H9 (cell line): ENCODE data around the gene CDK17. TPM values are rescaled to one million over a fixed set of nuclear protein-coding genes. Genes with fewer than 3 reads are reported as not detected.

Source experiments
- DNase-seq: peaks from one replicate; pipeline ENCODE4 v3.0.0-alpha.2; 2017
- H2AFZ ChIP-seq: one replicate; pipeline ENCODE4 v1.6.1; 2013; ENCODE audit warnings: mild to moderate bottlenecking, low read length, control low read depth, moderate library complexity
- H2AK5ac ChIP-seq: 2 replicates; pipeline ENCODE4 v1.6.1; 2013; ENCODE audit warnings: low read length, control low read depth, mixed read lengths; ENCODE audit not compliant: insufficient read length
- H2BK120ac ChIP-seq: one replicate; pipeline ENCODE4 v1.6.1; 2013; ENCODE audit warnings: low read depth, mild to moderate bottlenecking, low read length, control low read depth, inconsistent platforms; ENCODE audit not compliant: poor library complexity, severe bottlenecking
- H2BK12ac ChIP-seq: 2 replicates; pipeline ENCODE4 v1.6.1; 2013; ENCODE audit warnings: low read length, control low read depth, mixed read lengths, low read depth; ENCODE audit not compliant: insufficient read length
- H2BK15ac ChIP-seq: 2 replicates; pipeline ENCODE4 v1.6.1; 2013; ENCODE audit warnings: low read depth, low read length, control low read depth
- H2BK20ac ChIP-seq: one replicate; pipeline ENCODE4 v1.6.1; 2013; ENCODE audit warnings: low read depth, mild to moderate bottlenecking, low read length, control low read depth, inconsistent platforms; ENCODE audit not compliant: poor library complexity, severe bottlenecking
- H2BK5ac ChIP-seq: 2 replicates; pipeline ENCODE4 v1.6.1; 2013; ENCODE audit warnings: low read length, control low read depth, mixed read lengths; ENCODE audit not compliant: insufficient read length
- H3K14ac ChIP-seq: 2 replicates; pipeline ENCODE4 v1.6.1; 2013; ENCODE audit warnings: low read length, control low read depth; ENCODE audit not compliant: insufficient read depth
- H3K18ac ChIP-seq: 2 replicates; pipeline ENCODE4 v1.6.1; 2013; ENCODE audit warnings: low read depth, mild to moderate bottlenecking, mixed read lengths, low read length, control low read depth; ENCODE audit not compliant: insufficient read length
- H3K23ac ChIP-seq: 2 replicates; pipeline ENCODE4 v1.6.1; 2013; ENCODE audit warnings: low read length, control low read depth, mixed read lengths, low read depth; ENCODE audit not compliant: insufficient read length
- H3K23me2 ChIP-seq: 2 replicates; pipeline ENCODE4 v1.6.1; 2013; ENCODE audit warnings: low read depth, mild to moderate bottlenecking, mixed read lengths, low read length, control low read depth; ENCODE audit not compliant: insufficient read length, poor library complexity, severe bottlenecking
- H3K27ac ChIP-seq: 2 replicates; pipeline ENCODE4 v1.5.1; 2013; ENCODE audit warnings: low read length, control low read depth, mixed read lengths, low read depth; ENCODE audit not compliant: insufficient read length
- H3K27me3 ChIP-seq: 2 replicates; pipeline ENCODE4 v1.6.1; 2013; ENCODE audit warnings: low read length, control low read depth, inconsistent platforms; ENCODE audit not compliant: insufficient read depth
- H3K4ac ChIP-seq: 2 replicates; pipeline ENCODE4 v1.6.1; 2013; ENCODE audit warnings: low read depth, mild to moderate bottlenecking, control low read depth, inconsistent platforms, low read length, moderate library complexity
- H3K4me1 ChIP-seq: 2 replicates; pipeline ENCODE4 v1.6.1; 2013; ENCODE audit warnings: low read length, control low read depth, inconsistent platforms; ENCODE audit not compliant: insufficient read depth
- H3K4me2 ChIP-seq: 2 replicates; pipeline ENCODE4 v1.6.1; 2013; ENCODE audit warnings: low read length, control low read depth, mixed read lengths; ENCODE audit not compliant: insufficient read length, insufficient read depth
- H3K56ac ChIP-seq: 2 replicates; pipeline ENCODE4 v1.6.1; 2013; ENCODE audit warnings: low read depth, mild to moderate bottlenecking, mixed read lengths, low read length, control low read depth; ENCODE audit not compliant: insufficient read length
- H3K79me1 ChIP-seq: 2 replicates; pipeline ENCODE4 v1.6.1; 2013; ENCODE audit warnings: low read depth, mild to moderate bottlenecking, moderate library complexity, low read length, control low read depth, inconsistent platforms; ENCODE audit not compliant: insufficient read depth, poor library complexity, severe bottlenecking
- H3K79me2 ChIP-seq: 2 replicates; pipeline ENCODE4 v1.6.1; 2013; ENCODE audit warnings: low read length, control low read depth, inconsistent platforms; ENCODE audit not compliant: insufficient read depth
- H3K9ac ChIP-seq: 2 replicates; pipeline ENCODE4 v1.6.1; 2013; ENCODE audit warnings: low read length, control low read depth, mixed read lengths; ENCODE audit not compliant: insufficient read length; ENCODE audit errors: extremely low read depth
- H3K9me3 ChIP-seq: one replicate; pipeline ENCODE4 v1.6.1; 2013; ENCODE audit warnings: low read depth, low read length, inconsistent platforms; ENCODE audit not compliant: control insufficient read depth
- H3T11ph ChIP-seq: one replicate; pipeline ENCODE4 v1.6.1; 2013; ENCODE audit warnings: mild to moderate bottlenecking, low read length, control low read depth, inconsistent platforms
- H4K20me1 ChIP-seq: one replicate; pipeline ENCODE4 v1.6.1; 2013; ENCODE audit not compliant: control insufficient read depth, insufficient read length, insufficient read depth
- H4K5ac ChIP-seq: 2 replicates; pipeline ENCODE4 v1.6.1; 2013; ENCODE audit warnings: low read depth, mild to moderate bottlenecking, mixed read lengths, low read length, control low read depth; ENCODE audit not compliant: insufficient read length
- H4K8ac ChIP-seq: replicated peaks from 2 replicates; pipeline ENCODE4 v1.6.1; 2013; ENCODE audit warnings: low read length, control low read depth, mixed read lengths, low read depth; ENCODE audit not compliant: insufficient read length
- H4K91ac ChIP-seq: 2 replicates; pipeline ENCODE4 v1.6.1; 2013; ENCODE audit warnings: low read depth, mild to moderate bottlenecking, moderate library complexity, mixed read lengths, low read length, control low read depth; ENCODE audit not compliant: insufficient read length
- H3K27ac Mint-ChIP-seq, 3 experiments: 2 replicates in 2 of 3; 3 replicates in 1 of 3; pipeline ENCODE4 v1.8.0; 2020 to 2021; ENCODE audit warnings: mixed read lengths in 3 of 3, mild to moderate bottlenecking in 1 of 3, moderate library complexity in 1 of 3
- H3K27me3 Mint-ChIP-seq: 2 replicates; pipeline ENCODE4 v1.8.0; 2021; ENCODE audit warnings: low read depth, mild to moderate bottlenecking, moderate library complexity, mixed read lengths
- H3K36me3 Mint-ChIP-seq, 3 experiments: 2 replicates in 2 of 3; 3 replicates in 1 of 3; pipeline ENCODE4 v1.8.0; 2020 to 2021; ENCODE audit warnings: low read depth in 3 of 3, mixed read lengths in 3 of 3; ENCODE audit not compliant: insufficient read depth in 1 of 3
- H3K4me1 Mint-ChIP-seq, 2 experiments: 2 replicates each; pipeline ENCODE4 v1.8.0; 2020; ENCODE audit warnings: mixed read lengths in 2 of 2
- H3K4me3 Mint-ChIP-seq, 2 experiments: 2 replicates in 1 of 2; 3 replicates in 1 of 2; pipeline ENCODE4 v1.8.0; 2020 to 2021; ENCODE audit warnings: mild to moderate bottlenecking in 2 of 2, mixed read lengths in 2 of 2, moderate library complexity in 1 of 2
- H3K9me3 Mint-ChIP-seq, 2 experiments: 2 replicates in 1 of 2; 3 replicates in 1 of 2; pipeline ENCODE4 v1.8.0; 2020; ENCODE audit warnings: mild to moderate bottlenecking in 2 of 2, mixed read lengths in 2 of 2, moderate library complexity in 1 of 2
- CTCF ChIP-seq: fragments of 200-600 bp; sonication (generic); conservative IDR thresholded peaks from 3 replicates; pipeline ENCODE4 v1.8.0; 2021; ENCODE audit warnings: antibody characterized with exemption, mild to moderate bottlenecking
- whole genome bisulfite sequencing: extraction: QIAGEN DNeasy Blood & Tissue Kit; methylation state at CpG from one replicate; pipeline ENCODE4 v1.1.7; 2013; ENCODE audit warnings: missing lambda C conversion rate, low lambda C conversion rate, mixed read lengths; ENCODE audit not compliant: insufficient read length; ENCODE audit errors: extremely low coverage; 5-methylcytosine and 5-hydroxymethylcytosine counted together
- total RNA-seq: library from RNA; stranded (reverse); gene quantifications from 2 replicates; pipeline ENCODE4 v1.2.1, GENCODE V29; 2021

CDK17 gene
- total RNA-seq, 1 experiment from 2014 or later, result 28.8 TPM

DNA sequence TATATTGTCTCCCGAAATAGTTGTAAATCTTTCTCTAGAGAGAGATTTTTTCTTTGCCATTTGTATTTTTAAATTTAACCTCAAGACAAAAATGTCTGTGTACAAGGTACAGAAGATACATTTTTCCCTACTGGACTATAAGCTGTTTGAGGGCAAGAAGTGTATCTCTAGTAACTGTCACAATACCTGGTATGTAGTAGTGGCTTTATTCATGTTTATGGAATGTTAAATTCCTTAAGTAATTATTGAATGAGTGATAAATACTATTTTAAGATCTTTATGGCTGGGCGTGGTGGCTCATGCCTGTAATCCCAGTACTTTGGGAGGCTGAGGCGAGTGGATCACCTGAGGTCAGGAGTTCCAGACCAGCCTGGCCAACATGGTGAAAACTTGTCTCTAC is 24.4 kb upstream of the CDK17 start:
- Histone ChIP-seq H2BK12ac (no peak overlapping the region), H3K79me1 (no peaks in the 10 kb centered on the region), H3K23me2 (no peaks in the 10 kb centered on the region), H4K8ac (no peak overlapping the region), H4K91ac (no peak overlapping the region), H2BK5ac (no peak overlapping the region), H4K20me1 (no peaks in the 10 kb centered on the region), H3K79me2 (no peaks in the 10 kb centered on the region), H3K18ac (no peak overlapping the region), H2BK120ac (no peak overlapping the region), H3K27me3 (no peaks in the 10 kb centered on the region), H2BK15ac (no peak overlapping the region), H3K9ac (no peak overlapping the region), H3K23ac (no peak overlapping the region), H2AK5ac (no peak overlapping the region), H3T11ph (no peak overlapping the region), H2AFZ (no peak overlapping the region), H3K4me1 (no peaks in the 10 kb centered on the region), H2BK20ac (no peak overlapping the region), H3K4ac (no peak overlapping the region), H4K5ac (no peak overlapping the region), H3K14ac (no peak overlapping the region), H3K27ac (no peak overlapping the region), H3K4me2 (no peak overlapping the region), H3K9me3 (no peaks in the 10 kb centered on the region), H3K56ac (no peak overlapping the region)
- no peak for DNase-seq
- TF ChIP-seq CTCF, result no peak
- Mint-ChIP-seq H3K4me1 (peaks cover 7 to 15% of the 10 kb centered on the region in 2 experiments), H3K27ac (no peak overlapping the region), H3K36me3 (no peaks in the 10 kb centered on the region), H3K27me3 (no peaks in the 10 kb centered on the region), H3K9me3 (no peaks in the 10 kb centered on the region), H3K4me3 (no peak overlapping the region)
- no CpG with 5 or more reads among the region's 3 CpGs for WGBS
